DND-41 (cell line): ENCODE data around the gene CYB5R4.

Experiments
- CTCF ChIP-seq: IDR thresholded peaks from 2 replicates; pipeline ENCODE4 v1.5.1; 2012; ENCODE audit warnings: borderline replicate concordance, low read length, moderate library complexity, mild to moderate bottlenecking; ENCODE audit not compliant: poor library complexity, severe bottlenecking; ENCODE audit errors: extremely low read depth
- EZH2 ChIP-seq: IDR thresholded peaks from 3 replicates; pipeline ENCODE4 v1.6.1; 2012; ENCODE audit warnings: borderline replicate concordance, low read depth, mild to moderate bottlenecking, moderate library complexity, low read length, inconsistent platforms; ENCODE audit not compliant: severe bottlenecking

GRCh38 chr6:83867043-83867442 is 7.6 kb downstream of the CYB5R4 start:
- TF ChIP-seq CTCF, result no peak
- no peak for TF ChIP-seq EZH2
